Stimulated activated naive CD4-positive, alpha-beta T cell treated with Interleukin-2 at 50 U/mL for 16 hours (primary cell): ENCODE results near the gene PTPRE.

ENCODE experiments used
- DNase-seq: peaks from one replicate; lab custom pipeline; 2025; lab: John Stamatoyannopoulos, UW

The PTPRE gene

DNA sequence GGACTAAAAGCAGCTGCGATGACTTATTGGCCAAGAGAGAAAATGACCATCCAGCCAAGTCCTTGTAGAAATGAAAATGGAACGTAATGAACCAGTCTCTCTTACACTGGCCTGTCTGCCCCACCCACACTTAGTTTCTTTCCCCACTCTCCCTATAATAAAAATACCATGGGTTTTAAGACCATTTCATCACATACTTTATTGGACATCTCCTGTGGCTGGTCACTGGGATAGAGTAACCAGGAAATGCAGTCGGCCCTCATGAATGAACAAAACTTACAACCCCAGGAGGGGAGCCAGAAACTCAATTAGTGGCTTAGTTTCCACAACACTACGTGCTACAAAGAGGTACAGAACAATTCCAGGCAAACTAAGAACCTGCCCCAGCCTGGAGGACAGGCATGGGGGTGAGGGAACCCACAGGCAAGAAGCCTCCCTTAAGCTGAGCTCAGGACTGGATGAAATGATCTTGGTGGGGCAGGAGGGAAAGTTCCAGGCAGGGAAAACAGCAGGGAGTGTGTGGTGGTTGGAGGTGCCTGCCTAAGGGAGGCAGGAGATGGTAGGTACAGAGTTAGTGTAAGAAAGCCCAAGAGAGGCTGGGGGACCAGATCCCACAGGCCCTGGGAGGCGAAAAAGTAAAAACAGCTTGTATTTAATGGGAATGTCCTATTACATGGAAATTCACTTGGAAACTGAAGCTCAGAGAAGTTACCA is 189.7 kb downstream of the PTPRE start:
- DNase-seq: no peak

DNA sequence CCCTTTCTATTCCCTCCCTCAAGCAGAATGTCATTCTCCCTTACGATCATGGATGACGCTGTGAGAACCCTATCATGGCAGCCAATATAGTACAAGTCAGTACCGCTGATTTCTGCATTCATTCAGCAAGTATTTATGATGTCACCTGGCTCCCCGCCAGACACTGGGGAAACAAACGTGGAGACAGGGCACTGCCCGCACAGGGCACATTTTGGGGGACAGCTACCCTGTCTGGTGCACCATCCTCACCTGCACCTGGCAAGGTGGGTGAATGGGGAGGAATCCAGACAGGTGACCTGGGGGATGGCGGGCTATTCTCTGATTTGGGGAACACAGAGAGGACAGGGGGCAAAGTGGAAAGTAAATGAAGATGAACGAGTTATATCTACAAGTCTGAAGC is 190.9 kb downstream of the PTPRE start:
- no peak for DNase-seq

DNA sequence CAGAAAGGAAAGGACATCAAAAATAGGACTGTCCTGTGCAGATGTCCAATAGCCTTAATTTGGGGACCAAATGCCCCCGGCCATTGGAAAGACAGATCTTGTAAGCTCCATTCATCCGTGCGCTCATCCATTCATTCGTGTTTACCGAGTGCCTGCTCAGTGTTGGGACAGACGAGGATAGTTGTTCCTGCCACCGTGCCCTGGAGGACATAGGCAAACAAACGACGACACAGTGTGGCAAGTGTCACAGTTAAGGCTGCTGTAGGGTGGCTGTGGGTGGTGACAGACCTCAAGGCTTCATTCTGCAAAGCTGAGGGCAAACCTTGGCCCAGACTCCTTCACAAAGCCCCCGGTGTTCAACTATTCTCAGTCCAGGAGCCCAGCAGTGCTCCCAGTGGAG is 191.7 kb downstream of the PTPRE start:
- DNase-seq: no peak

DNA sequence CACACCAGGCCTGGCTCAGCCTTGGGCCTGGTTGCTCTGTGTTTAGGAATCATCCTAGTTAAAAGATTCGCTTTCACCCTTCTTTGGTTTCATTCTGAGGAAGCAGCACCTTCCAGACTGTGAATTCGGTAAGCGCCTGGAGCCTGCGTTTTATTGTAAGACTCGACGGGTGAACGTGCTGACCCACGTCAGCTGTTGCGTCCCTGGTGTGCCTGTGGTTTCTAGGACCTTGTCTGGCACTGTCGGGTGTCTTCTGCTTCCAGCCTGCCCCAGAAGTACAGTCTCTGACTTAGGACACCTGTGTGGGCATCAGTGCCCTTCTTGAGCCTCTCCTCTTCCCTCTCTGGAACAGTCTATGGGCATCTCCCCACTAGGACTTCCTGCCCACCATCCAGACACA is 193.0 kb downstream of the PTPRE start:
- DNase-seq: no peak

DNA sequence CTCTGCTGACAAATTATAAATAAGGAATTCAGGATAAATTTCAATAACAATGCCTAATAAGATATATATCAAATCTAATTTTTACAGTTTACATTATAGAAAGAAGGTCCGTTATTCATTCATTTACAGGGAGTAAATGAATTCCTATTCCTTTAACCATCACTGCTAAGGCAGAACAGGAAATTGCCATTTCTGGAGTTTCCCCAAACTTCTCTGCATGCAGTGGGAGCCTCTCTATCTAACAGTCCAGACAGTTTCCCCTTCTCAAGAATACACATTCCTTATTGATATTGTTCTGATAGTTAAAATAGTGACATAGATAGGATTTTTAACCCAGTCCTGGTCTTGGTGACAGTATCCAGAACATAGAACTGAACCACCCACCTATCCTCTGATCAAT is 195.0 kb downstream of the PTPRE start:
- DNase-seq: no peak

DNA sequence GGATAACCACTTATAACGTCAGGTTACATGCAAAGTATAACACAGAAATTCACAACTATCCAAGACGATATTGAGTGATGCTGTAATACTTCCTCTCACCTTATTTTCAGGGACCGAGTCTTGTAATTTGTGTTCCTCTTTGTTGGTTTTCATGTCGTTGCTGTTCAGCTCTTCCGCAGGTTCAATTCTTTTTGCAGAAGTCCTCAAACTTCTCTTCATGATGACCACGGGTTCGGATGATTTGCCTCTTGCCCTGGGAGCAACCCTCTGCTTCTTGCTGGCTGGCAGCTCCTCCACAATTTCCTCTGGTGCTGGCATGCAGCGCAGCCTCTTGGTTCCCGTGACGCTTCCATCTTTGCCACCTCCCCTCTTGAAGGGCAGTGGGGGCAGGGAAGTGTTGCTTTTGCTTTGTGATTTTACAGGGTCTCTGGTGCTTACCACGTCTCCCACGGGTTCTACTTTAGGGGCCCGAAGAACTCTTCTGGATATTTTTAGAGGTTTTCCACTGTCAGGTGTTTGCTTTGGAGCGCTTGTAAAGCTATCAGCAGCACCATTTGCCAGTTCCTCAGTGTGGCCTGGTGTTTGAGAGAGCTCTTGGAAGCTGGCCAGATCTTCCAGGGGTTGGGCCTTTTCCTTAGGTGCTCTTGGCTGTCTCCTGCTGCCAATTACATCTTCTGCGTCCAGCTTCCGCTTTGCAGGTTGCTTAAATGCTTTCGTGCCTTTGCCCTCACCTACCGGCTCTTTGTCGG is 195.8 kb downstream of the PTPRE start:
- DNase-seq: no peak

DNA sequence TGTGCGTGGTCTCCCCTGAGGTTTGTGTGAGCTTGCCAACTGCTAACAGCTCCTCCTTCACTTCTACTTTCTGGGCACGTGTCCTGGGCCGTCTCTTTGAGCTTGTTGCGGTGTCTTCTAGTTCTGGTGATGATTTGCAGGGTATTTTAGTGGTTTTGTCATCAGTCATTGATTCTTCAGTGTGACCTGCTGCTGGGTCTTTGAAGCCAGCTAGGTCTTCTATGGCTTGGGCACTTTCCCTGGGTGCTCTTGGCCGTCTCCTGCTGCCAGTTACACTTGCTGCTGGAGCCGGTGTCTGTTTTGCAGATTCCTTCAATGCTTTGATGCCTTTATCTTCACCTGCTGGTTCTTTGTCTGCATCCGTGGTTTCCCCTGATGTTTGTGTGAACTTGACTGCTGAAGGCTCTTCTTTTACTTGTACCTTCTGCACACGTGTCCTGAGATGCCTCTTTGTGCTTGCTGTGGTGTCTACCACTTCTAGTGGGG is 196.4 kb downstream of the PTPRE start:
- DNase-seq: no peak

DNA sequence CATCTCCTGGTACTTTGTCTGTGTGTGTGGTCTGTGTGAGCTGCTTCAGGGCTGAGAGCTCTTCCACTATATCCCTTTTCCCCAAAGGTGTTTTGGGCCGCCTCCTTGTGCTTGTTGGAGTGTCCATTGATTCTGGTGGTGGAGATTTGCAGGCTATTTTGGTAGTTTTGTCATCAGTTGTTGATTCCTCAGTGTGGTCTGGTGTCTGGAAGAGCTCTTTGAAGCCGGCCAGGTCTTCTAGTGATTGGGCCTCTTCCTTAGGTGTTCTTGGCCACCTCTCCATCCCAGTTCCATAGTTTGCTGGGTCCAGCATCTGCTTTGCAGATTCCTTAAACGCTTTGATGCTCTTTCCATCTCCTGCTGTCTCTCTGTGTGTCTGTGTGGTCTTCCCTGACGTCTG is 198.5 kb downstream of the PTPRE start:
- DNase-seq: no peak

DNA sequence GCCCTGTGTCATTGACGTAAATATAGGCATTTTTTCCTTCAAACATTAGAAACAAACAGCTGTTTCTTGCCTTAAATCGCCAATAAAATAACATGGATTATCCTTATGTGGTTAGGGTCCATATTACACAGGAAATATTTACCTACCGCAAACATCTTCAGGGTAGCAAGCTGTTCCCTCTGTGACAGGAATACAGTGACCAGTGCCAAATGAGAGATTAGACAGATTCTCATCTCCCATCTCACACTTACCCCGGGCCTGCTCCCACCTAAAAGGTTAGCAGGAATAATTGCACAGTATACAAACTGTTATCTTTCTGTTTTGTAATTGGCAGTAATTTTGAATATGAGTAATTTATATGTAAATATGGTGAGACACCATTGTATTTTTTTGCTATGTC is 202.8 kb downstream of the PTPRE start:
- no peak for DNase-seq

DNA sequence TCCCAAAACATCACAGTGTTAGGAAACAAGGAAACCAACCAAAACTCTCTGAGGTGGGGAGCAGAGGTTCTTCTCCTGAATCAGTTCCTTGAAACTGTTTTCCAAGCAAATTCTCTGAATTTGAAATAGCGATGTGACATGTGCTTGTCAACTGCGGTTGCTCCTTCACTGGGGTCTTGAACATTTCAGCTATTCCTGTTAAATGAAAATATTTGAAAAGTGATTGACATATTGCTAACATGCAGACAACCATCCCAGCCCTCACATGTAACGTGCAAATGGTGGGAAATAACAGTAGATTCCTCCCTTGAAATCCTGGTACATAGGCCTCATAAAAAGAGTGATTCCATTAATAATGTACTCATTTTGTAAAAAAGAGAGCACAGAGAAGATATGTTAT is 203.4 kb downstream of the PTPRE start:
- DNase-seq: no peak

DNA sequence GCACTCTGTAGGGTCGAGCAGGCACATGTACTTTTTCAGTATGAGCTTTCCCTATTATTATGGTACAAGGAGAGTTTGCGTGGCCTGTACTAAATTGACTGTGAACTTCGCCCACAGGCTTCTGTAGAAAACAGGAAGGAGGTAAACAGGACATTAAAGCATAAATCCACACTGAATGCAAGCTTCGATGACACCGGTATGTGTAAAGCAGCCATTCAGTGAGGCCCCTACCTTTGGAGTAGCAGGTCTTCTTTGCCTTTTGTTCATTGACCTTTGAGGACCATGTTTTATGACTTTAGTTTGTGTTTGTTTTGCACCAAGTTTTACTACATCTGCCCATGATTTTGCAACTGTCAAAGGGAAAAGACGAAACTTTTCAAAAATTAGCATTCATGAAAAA is 204.8 kb downstream of the PTPRE start:
- DNase-seq: no peak

DNA sequence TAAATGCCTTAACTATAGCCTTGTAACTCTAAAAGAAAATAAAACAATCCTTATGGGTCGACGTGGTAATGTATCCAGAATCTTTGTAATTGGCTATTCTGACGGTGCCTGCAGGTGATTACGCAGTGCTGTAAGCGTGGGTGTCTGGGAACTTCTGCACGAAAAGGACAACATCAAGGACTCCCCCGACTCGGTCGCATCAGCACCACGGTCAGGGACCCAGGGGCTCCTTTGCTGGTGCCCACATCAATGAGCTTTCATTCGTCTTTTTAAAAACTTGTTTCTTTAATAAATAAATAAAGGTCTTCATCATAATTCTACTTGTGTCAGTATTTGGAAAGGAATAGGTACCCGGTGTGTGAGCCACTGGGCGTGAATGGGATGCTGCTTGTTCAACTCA is 206.1 kb downstream of the PTPRE start:
- no peak for DNase-seq

DNA sequence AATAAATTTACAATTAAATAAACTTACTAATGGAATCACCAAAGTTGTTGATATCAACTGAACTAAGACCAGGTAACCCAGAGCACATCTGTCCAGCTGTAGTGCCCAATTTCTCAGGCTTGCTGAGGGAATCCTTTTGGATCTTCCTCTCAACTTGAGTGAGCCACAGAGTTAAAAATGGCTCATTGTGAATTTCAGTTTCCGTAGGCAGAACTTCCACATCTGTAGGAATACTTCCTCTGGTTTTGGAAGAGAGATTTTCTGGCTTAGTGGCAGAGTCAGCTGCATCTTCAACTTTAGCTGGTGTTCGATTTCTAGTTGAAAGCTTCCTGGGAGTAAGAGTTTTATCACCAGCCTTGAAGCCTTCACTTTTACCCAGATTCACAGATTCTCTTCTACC is 208.0 kb downstream of the PTPRE start:
- DNase-seq: no peak

DNA sequence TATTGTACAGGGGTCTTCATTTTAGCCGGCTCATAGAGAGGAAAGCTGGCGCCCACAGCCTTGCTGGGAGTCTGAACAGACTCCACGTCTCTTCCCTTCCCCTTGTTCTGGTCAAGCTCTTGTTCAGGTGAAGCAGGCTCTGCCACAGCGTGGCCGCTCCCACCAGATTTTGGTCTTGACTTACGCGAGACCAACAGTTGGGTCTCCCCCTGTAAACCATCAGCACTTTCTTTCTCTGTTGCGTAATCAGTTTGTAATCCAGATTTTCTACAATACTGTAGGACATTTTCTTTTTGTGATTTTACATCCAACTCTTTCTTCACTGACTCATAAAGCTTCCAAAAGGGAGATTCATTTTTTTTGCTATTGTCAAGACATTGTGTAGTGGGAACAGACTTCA is 208.5 kb downstream of the PTPRE start:
- no peak for DNase-seq

DNA sequence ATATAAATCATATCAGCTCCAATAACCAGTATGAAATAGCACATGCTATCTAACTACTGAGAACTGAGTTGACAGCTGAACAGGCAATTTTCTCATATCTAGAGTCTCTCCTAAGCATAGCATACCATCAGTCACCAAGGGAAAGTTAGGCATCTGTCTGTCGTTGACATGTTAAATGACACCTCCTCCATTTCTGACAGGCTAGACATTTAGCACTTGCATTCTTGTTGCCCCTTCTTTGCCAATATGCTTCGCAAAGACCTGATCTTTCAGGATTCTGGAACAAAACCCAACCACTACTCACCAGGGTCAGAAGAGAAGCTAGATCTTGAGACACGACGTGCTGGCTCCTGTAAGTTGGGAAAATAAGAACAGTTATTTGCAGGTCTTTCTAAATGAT is 209.3 kb downstream of the PTPRE start:
- DNase-seq: no peak

DNA sequence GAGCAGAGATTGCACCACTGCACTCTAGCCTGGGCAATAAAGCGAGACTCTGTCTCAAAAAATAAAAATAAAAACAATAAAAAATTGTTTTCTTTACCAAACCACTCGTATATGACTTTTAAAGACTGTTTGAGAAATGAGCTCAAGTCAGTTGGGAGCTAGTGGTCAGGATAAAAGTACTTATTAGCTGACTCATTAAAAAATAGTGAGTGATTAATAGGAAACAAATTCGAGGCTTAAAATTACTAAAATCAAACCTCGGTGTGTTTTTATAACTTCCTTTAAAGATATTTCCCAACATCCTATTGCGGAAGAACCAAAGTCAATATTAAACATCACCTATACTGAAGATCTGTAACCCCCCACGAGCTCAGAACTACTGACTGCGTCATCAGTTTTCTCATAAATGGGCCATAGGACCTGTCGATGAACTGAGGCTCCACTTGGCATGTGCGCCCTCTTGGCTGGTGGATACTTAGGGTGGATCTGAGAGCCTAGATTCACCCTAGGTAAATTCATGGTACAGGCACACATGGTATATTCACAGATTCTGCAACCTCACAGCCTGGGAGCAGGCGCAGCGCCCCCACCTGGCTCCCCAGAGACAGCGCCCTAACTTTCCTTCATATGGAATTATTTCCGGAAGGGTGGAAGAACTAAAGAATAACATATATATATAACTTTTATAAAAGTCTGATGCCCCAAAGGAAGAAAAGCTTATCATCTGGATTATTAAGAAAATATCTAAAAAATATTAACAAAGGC is 210.1 kb downstream of the PTPRE start:
- DNase-seq: no peak

DNA sequence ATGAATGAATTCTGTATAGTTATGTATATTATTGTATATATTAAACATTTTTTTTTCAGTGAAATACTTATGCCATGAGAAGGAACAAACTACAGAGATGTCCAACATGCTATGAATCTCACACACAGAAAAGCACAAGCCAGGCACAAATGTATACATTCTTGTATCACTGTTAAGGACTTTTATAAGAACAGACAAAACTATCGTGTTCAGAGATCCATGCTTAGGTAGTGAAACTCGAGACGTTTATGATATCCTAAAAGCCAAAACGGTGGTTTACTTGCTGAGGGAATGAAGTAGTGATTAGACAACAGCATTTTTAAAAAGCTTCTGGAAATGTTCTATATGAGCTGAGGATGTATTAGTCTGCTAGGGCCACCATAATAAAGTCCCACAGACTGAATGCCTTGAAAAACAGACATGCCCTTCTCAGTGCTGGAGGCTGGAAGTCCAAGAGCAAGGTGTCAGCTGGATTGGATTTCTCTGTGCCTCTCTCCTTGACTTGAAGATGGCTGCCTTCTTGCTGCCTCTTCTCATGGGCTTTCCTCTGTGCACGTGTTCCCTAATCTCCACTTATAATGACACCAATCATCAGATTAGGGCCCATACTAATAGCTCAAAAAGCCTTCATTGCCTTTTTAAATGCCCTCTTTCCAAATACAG is 215.0 kb downstream of the PTPRE start:
- DNase-seq: no peak

DNA sequence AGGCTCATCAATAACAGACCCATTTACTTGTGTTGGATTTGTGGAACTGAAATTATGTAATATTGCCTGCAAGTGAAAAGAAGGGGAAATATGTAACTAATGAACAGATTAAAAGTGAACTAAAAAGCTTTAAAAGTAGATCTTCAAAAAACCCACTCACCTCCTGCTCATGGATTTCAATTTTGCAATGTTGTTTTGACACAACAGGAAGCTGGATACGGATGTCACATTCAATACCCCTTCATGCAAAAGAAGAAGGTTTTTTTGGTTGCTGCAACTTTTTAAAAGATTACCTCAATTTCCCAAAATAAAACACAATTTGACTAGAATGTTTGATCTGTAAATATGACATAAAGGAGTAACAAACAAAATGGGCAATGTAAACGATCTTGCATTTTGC is 216.0 kb downstream of the PTPRE start:
- no peak for DNase-seq

DNA sequence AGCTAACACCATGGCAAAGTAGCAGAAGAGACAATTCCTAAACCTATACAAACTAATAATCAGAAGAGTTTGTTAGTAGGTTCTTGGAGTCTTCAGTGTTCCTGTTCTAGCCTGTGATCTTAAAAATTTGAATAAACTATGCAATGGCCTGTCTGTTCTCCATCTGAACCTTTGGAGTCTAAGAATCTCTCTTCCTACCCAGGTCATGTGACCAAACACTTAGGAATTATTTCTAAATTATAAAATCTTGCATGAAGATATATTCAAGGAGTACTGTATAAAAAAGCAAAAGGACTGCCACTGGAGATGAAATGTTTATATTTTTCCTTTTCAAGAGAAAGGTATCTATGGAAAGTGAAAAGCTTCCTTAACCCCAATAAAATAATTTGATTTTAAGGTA is 216.9 kb downstream of the PTPRE start:
- no peak for DNase-seq

DNA sequence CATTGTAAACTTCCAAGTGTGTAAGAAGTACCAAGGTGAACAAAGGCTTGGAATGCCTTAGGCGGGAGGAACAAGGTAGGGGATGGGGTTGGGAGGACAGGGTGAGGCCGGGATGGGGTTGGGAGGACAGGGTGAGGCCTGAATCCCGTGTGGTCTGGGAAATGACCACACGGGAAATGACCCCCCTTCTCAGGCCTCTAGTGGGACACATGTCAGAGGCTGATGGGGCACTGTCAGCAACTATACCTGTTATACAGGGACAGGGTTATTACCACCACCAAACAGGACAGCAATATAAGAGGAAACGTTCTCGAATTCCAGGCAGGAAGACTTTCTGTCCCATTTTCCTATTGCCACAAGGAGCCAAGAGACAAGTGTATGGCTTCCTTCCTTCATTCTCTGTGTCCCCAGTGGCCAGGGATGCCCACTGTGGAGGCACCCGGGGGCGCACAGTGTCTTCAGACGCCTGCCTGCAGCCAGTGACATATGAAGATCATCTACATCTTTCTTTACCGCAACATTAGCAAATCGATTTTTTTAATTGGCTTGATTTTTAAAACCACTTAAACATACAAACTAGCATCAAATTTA is 218.0 kb downstream of the PTPRE start:
- DNase-seq: no peak

DNA sequence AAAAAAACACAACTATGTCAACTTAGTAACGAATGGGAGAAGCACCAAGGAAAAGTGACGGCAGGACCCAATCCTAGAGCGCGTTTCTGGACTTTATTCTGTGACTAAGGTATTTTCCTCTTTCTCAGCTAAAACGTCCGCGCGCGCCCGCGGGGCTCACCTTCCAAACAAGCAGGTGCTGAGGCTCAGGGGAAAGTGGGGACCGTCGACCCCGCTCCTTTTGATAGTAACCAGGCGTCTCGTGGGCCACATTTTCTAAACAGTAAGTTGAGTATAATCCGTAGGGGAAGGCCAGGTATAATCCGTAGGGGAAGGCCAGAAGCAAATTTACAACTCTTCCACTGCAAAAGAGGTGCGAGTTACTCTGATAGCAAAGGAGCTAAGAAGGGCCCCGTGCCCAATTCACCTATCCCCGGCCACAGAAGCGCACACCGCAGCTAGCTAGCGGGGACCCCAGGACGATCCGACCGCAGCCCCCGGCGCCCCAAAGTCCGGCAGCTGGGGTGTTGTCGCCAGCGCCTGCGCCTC is 218.6 kb downstream of the PTPRE start:
- no peak for DNase-seq
